GM19240 (cell line): ENCODE data around the gene B9D1.

Experiments
- DNase-seq: peaks from one replicate; pipeline ENCODE4 v3.0.0; 2011; ENCODE audit warnings: low spot score; ENCODE audit not compliant: insufficient read length

B9D1 gene, protein sequence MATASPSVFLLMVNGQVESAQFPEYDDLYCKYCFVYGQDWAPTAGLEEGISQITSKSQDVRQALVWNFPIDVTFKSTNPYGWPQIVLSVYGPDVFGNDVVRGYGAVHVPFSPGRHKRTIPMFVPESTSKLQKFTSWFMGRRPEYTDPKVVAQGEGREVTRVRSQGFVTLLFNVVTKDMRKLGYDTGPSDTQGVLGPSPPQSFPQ

GRCh38 chr17:19362277-19363113 is at the start of gene B9D1:
Gene B9D1, minus strand, starts transcription at chr17:19362723. Its CDS starts 154 bp downstream, at chr17:19362569.
- DNase-seq, result peak; percentile 86

DNA sequence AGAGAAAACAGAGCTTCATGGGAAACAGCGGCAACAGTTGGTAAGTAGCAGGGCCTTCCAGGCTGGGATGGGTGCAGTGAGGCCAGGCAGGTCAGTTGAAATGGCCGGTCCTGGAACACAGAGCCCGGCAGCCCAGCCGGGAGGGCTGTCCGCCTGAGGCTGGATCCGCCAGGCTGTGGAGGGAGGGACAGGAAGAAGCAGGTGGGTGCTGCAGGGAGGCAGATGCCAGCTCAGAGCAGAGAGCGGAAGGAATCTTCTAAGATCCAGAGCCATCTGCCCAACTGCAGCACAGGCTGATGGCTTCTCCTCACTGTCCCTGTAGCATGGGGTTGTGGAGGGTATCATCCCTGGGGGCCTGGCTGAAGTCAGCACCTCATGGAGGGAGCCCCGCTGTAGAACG is 49.1 kb upstream of the B9D1 start:
- no peak for DNase-seq

DNA sequence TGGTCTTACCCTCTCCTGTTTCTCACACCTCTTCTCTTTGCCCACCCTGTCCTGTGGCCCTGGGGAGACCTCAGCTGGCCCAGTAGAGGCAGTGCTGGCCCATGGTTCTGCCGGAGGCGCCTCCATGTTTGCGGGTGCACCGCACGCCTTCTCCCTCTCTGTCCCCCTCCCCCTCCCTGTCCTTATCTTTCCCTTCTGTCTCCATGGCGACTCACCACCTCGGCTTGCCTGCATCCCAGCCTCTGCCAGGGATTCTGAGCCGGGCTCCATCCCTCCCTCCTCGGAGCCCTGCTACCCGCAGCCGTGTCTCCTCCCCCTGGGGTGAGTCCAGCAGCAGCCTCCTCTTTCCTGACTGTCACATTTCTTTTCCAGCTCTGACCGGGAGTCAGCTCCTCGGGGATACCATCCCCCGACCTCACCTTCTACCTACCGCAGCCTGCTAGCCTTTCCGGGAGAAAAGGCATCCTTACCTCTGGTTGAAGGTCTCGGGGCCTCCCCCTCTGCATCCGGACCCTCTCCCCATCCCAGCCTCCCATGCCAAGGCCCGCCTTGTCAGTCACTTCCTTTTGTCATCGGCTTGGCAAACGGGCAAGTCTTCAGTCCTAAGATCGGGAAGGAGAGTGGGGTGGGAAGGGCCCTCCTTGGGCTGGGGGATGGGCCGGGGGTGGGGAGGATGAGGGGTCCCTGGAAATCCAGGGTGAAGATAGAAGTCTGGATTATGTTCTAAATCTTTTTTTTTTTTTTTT is 48.5 kb upstream of the B9D1 start, which contains the start of gene RNF112:
RNF112 (plus strand) TSS at position 358 of the 746 bp plus-strand sequence; CDS start at position 535, 177 bp downstream.
- DNase-seq, result no peak

- DNase-seq, result no peak
These were observed 47.6 kb upstream of the B9D1 start for GRCh38 chr17:19410091-19410490.

DNA sequence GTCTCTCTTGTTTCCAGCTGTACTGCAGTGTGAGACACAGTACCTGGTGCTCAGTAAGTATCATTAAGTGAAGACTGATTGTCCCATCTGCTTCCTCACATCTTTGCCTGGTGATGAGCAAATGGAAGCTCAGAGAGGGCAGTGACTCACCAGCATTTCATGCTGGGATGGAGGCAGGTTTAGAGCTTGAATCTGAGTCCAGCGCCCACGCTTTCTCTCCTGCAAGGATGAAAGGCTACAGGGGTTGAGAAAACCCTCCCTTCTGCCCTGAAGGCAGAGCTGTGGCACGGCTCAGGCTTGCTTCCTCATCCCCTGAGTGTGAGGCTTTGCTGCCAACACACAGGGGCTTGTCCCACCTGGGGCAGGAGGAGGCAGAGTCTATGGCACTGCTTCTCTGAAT is 47.0 kb upstream of the B9D1 start:
- no peak for DNase-seq

- no peak for DNase-seq
These were observed 46.5 kb upstream of the B9D1 start for GRCh38 chr17:19409066-19409465.

DNA sequence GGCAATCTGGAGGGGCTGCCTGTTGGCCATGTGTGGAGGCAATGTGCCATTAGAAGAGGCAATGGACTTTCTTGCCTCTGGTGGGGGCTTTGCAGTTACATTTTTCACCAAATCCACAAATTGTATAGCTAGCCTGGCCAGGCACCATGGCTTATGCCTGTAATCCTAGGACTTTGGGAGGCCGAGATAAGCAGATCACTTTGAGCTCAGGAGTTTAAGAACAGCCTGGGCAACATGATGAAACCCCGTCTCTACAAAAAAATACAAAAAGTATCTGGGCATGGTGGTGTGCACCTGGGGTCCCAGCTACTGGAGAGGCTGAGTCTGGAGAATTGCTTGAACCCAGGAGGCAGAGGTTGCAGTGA is 45.8 kb upstream of the B9D1 start:
- DNase-seq, result no peak

- DNase-seq, result no peak
These were observed 45.2 kb upstream of the B9D1 start for GRCh38 chr17:19407601-19408345.

DNA sequence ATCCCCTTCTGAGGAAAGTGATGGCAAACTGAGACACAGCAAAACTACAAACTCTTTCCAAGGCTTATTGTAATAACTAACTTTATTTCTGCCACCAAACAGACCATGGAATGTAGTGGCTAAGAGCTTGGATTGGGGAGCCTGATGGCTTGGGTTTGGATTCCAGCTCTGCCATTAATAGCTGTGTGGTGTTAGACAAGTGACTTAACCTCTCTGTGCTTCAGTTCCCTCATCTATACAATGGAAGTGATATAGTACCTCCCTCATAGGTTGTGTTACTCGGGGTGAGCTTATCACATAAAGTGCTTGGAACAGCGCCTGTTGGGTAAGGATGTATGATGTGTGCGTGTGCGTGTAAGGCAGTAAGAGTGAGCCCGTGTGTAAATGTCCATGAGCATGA is 42.6 kb upstream of the B9D1 start:
- DNase-seq, result no peak

- no peak for DNase-seq
These were observed 41.7 kb upstream of the B9D1 start for GRCh38 chr17:19404264-19404663.

GRCh38 chr17:19403021-19403420 is 40.5 kb upstream of the B9D1 start:
- DNase-seq, result no peak

- DNase-seq, result no peak
These were observed 39.6 kb upstream of the B9D1 start for GRCh38 chr17:19402171-19402570.

GRCh38 chr17:19401321-19402010 is 38.9 kb upstream of the B9D1 start:
- no peak for DNase-seq

GRCh38 chr17:19399750-19400450 is 37.4 kb upstream of the B9D1 start:
- DNase-seq, result no peak

DNA sequence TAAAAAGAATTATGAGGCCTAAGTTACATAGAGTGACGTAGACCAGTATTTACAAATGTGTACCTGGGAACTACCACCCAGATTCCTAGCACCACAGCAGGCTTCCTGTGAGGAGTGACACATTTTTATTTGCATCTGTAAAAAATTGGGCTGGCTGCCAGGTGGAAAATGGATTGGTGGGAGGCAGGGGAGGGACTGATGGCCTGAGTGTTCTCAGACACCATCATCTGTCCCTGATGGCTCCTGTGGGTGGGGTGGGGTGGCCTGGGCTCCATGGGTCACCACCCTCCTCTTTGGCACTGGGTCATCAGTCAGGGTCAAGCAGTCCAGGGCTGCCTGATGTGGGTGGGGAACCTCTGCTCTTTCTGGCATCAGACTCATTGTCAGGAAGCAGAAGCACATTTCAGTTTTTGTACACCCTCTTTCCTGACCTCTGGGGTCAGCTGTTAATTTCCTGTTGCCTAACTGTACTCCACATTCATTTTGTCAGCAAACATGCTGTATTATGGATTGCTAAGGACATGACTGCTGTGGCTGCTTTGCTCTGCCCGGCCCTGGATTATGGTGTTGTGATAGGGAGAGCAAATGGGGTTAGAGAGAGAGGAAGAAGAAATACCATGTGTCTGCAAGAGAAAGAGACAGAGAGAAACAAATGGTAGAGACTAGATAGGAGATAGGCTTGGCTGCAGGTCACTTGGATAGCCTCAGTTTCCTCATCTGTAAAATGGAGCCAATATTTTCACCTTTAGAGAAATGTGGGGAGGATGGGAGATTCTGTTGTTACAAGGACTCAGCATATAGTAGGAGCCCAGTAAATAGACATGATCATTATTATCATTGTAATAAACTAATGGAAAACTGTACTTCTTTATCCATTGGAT is 36.0 kb upstream of the B9D1 start:
- no peak for DNase-seq

DNA sequence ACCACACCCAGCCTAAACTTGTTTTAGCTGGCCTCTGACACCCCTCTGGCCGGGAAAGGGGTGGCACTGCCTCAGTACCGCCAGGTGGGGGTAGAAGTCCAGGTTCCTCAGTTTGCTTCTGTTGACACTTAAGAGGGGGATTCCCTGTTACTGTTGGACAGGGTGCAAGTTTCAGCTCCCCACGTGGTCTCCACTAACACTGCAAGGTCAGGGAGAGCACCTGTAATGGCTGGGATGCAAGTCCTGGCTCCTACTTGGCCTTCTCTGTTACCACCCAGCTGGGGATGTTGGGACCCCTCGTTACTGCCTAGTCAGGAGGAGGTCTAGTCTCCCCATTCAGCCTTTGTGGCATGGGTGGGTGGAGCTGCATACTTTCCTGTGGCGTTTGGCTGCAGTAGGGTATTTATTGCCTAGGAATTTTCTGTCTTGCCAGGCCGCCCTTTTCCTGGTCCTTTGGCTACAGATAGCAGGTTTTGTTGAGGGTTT is 35.1 kb upstream of the B9D1 start:
- no peak for DNase-seq

DNA sequence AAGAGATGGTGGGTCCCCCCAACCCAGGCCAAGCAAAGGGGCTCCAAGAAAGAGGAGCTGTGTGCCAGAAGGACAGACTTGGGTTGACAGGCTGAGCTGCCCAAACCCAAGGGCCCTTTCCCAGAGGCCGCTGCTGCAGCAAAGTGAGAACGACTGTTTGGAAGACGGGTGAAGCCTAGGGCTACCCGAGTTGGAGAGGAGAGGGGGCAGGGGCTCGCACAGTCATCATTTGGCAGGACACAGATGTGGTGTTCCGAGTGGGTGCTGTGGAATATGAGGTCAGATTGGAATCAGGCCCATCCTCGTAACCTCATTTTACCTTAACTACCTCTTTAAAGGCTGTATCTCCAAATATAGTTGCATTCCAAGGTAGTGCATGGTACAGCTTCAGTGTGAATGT is 29.8 kb upstream of the B9D1 start:
- no peak for DNase-seq

- no peak for DNase-seq
These were observed 28.9 kb upstream of the B9D1 start for GRCh38 chr17:19391432-19391831.

- no peak for DNase-seq
These were observed 28.4 kb upstream of the B9D1 start for GRCh38 chr17:19390951-19391350.
